Activated CD4-positive, alpha-beta memory T cell treated with anti-CD3 and anti-CD28 coated beads, Interleukin-2, amount 10 ng/mL, durations not matched to agents 7 days and 5 days (primary cell): ENCODE results near the gene LRRN1. TPM values are rescaled to one million over a fixed set of nuclear protein-coding genes. Genes with fewer than 3 reads are reported as not detected.
"Not testable (repeated sequence)": the region's sequence is repeated elsewhere in the genome, so short reads cannot be mapped to it uniquely, and the experiment has no call there.

Experiments
- CTCF ChIA-PET: fragments of 350-600 bp; sonication (Branson Sonifier 250); formaldehyde crosslinking; loops from one replicate; lab custom pipeline; 2021; ENCODE audit warnings: antibody characterized with exemption, inconsistent platforms; lab: Charles Lee
- POLR2A ChIA-PET: fragments of 350-600 bp; sonication (Branson Sonifier 250); formaldehyde crosslinking; loops from one replicate; lab custom pipeline; 2021; ENCODE audit warnings: antibody characterized with exemption; lab: Charles Lee
- DNase-seq: peaks from one replicate; pipeline ENCODE4 v3.0.0-alpha.2; 2020
- H3K27ac Mint-ChIP-seq: one replicate; pipeline ENCODE4 v1.8.0; 2021; ENCODE audit warnings: mild to moderate bottlenecking, mixed read lengths
- H3K27me3 Mint-ChIP-seq: one replicate; pipeline ENCODE4 v1.8.0; 2021; ENCODE audit warnings: mixed read lengths
- H3K36me3 Mint-ChIP-seq: one replicate; pipeline ENCODE4 v1.8.0; 2021; ENCODE audit warnings: low read depth, mixed read lengths
- H3K4me1 Mint-ChIP-seq: one replicate; pipeline ENCODE4 v1.8.0; 2021; ENCODE audit warnings: mixed read lengths
- H3K4me3 Mint-ChIP-seq: one replicate; pipeline ENCODE4 v1.8.0; 2021; ENCODE audit warnings: mild to moderate bottlenecking, mixed read lengths
- H3K9me3 Mint-ChIP-seq: one replicate; pipeline ENCODE4 v1.8.0; 2021; ENCODE audit warnings: mixed read lengths
- total RNA-seq, 2 experiments: library from RNA; stranded (reverse); gene quantifications; one replicate each; pipeline ENCODE4 v1.2.3, GENCODE V29; 2021

The LRRN1 gene
- total RNA-seq, 2 experiments from 2014 or later = 0.10 to 0.35 TPM

- no peak for DNase-seq
- ChIA-PET POLR2A (no interaction called here), CTCF (no interaction called here)
- no peak overlapping the region for H3K27ac Mint-ChIP-seq
- H3K9me3 Mint-ChIP-seq = no peaks in the 10 kb centered on the region
- H3K36me3 Mint-ChIP-seq = no peaks in the 10 kb centered on the region
- H3K4me3 Mint-ChIP-seq = no peak overlapping the region
- H3K4me1 Mint-ChIP-seq = no peaks in the 10 kb centered on the region
- H3K27me3 Mint-ChIP-seq = no peaks in the 10 kb centered on the region
Measured at GRCh38 chr3:3862534-3862933, 63.3 kb downstream of the LRRN1 start.

GRCh38 chr3:3875491-3875890 is 76.3 kb downstream of the LRRN1 start:
- Mint-ChIP-seq H3K36me3 (no peaks in the 10 kb centered on the region), H3K4me1 (no peaks in the 10 kb centered on the region), H3K4me3 (no peak overlapping the region), H3K9me3 (no peaks in the 10 kb centered on the region), H3K27ac (no peak overlapping the region), H3K27me3 (no peaks in the 10 kb centered on the region)
- DNase-seq = no peak
- CTCF ChIA-PET = no interaction called here
- POLR2A ChIA-PET = no interaction called here

- Mint-ChIP-seq H3K4me1 (no peaks in the 10 kb centered on the region), H3K36me3 (no peaks in the 10 kb centered on the region), H3K27ac (no peak overlapping the region), H3K4me3 (no peak overlapping the region), H3K27me3 (no peaks in the 10 kb centered on the region), H3K9me3 (no peaks in the 10 kb centered on the region)
- ChIA-PET POLR2A (no interaction called here), CTCF (no interaction called here)
- no peak for DNase-seq
Measured at GRCh38 chr3:3881050-3881449, 81.8 kb downstream of the LRRN1 start.

DNA sequence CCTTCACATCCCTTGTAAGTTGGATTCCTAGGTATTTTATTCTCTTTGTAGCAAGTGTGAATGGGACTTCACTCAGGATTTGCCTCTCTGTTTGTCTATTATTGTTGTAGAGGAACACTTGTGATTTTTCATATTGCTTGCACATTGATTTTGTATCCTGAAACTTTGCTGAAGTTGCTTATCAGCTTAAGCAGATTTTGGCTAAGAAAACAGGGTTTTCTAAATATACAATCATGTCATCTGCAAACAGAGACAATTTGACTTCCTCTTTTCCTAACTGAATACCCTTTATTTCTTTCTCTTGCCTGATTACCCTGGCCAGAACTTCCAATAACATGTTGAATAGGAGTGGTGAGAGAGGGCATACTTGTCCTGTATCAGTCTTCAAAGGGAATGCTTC is 88.1 kb downstream of the LRRN1 start:
- H3K4me1 Mint-ChIP-seq, H3K9me3 Mint-ChIP-seq, H3K36me3 Mint-ChIP-seq, CTCF ChIA-PET, H3K27ac Mint-ChIP-seq, H3K27me3 Mint-ChIP-seq, H3K4me3 Mint-ChIP-seq, DNase-seq, POLR2A ChIA-PET: not testable (repeated sequence)

DNA sequence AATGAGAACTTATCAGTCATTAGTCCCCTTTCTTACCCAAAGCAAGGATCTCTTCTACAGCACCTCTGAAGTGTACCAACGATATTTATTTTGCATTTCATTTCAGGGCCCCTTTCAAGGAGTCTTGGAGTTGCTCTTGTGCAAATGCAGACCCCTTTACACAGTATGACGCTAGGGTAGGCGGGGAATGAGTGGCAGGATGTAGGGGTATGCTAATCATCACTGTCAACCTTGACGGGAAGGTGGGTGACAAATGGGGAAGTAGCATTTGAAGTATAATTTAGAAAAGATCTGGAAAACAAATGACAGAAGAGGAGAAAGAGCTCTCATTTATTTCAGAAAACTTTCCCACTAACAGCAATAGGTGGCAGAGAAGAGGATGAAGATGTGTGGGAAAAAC is 94.4 kb downstream of the LRRN1 start:
- Mint-ChIP-seq H3K4me3 (no peak overlapping the region), H3K36me3 (no peaks in the 10 kb centered on the region), H3K27me3 (no peaks in the 10 kb centered on the region), H3K9me3 (peaks cover 3% of the 10 kb centered on the region), H3K27ac (no peak overlapping the region), H3K4me1 (no peaks in the 10 kb centered on the region)
- ChIA-PET POLR2A (no interaction called here), CTCF (no interaction called here)
- no peak for DNase-seq
